Activated CD8-positive, alpha-beta memory T cell treated with anti-CD3 and anti-CD28 coated beads, Interleukin-2, amount 50 U/mL, for 24 hours (primary cell): Measurements from ENCODE around the gene PBLD.
"Not testable (repeated sequence)": the region's sequence is repeated elsewhere in the genome, so short reads cannot be mapped to it uniquely, and the experiment has no call there.

ENCODE experiments used
- DNase-seq: peaks from one replicate; pipeline ENCODE4 v3.0.0-alpha.2; 2020; ENCODE audit errors: extremely low read depth

The PBLD gene

GRCh38 chr10:68330852-68331454 is 1.8 kb downstream of the PBLD start:
- DNase-seq = no peak

- DNase-seq = no peak
Measured at GRCh38 chr10:68329506-68329861, 3.2 kb downstream of the PBLD start.

- no peak for DNase-seq
Measured at GRCh38 chr10:68327889-68328786, 4.6 kb downstream of the PBLD start.

GRCh38 chr10:68324396-68324795 is 8.3 kb downstream of the PBLD start:
- DNase-seq = not testable (repeated sequence)

GRCh38 chr10:68318331-68319059 is 14.2 kb downstream of the PBLD start:
- DNase-seq = no peak

GRCh38 chr10:68315582-68315981 is 17.1 kb downstream of the PBLD start:
- DNase-seq = no peak

- DNase-seq = not testable (repeated sequence)
Measured at GRCh38 chr10:68314930-68315329, 17.8 kb downstream of the PBLD start.

- no peak for DNase-seq
Measured at GRCh38 chr10:68310531-68310930, 22.2 kb downstream of the PBLD start.

- DNase-seq = no peak
Measured at GRCh38 chr10:68305854-68306253, 26.9 kb downstream of the PBLD start.

- no peak for DNase-seq
Measured at GRCh38 chr10:68303849-68304412, 28.8 kb downstream of the PBLD start.

GRCh38 chr10:68302871-68303270 is 29.9 kb downstream of the PBLD start:
- no peak for DNase-seq

- DNase-seq = no peak
Measured at GRCh38 chr10:68302503-68302823, 30.3 kb downstream of the PBLD start.

- DNase-seq = no peak
Measured at GRCh38 chr10:68301790-68302502, 30.8 kb downstream of the PBLD start.

GRCh38 chr10:68301301-68301700 is 31.4 kb downstream of the PBLD start:
- DNase-seq = no peak

- no peak for DNase-seq
Measured at GRCh38 chr10:68296843-68297663, 35.7 kb downstream of the PBLD start.

- no peak for DNase-seq
Measured at GRCh38 chr10:68290736-68291135, 42.0 kb downstream of the PBLD start.

- DNase-seq = no peak
Measured at GRCh38 chr10:68288717-68289116, 44.0 kb downstream of the PBLD start.

GRCh38 chr10:68284062-68285001 is 48.4 kb downstream of the PBLD start:
- DNase-seq = no peak

GRCh38 chr10:68280758-68281157 is 52.0 kb downstream of the PBLD start:
- no peak for DNase-seq
